Transverse colon (tissue), 3 donors: Measurements from ENCODE around the gene CLEC20A.

Experiments used
- CTCF ChIP-seq, 5 experiments: fragments of 200-600 bp in 3 of 5; fragments of 450-650 bp in 2 of 5; sonication (generic) in 3 of 5; IDR thresholded peaks; 1 replicate in 2 of 5; 2 replicates in 3 of 5; pipeline ENCODE4 v1.5.1; 2016 to 2017; ENCODE audit warnings: antibody characterized with exemption in 5 of 5, inconsistent platforms in 3 of 5, mild to moderate bottlenecking in 2 of 5, moderate library complexity in 1 of 5
- POLR2A ChIP-seq: fragments of 450-650 bp; IDR thresholded peaks from one replicate; pipeline ENCODE4 v1.6.1; 2016; ENCODE audit warnings: antibody characterized with exemption, mild to moderate bottlenecking, moderate library complexity

- no peak for TF ChIP-seq POLR2A
- no peak for TF ChIP-seq CTCF (IDR thresholded peaks at IDR 0.05)
These were observed 8.4 kb downstream of the CLEC20A start for GRCh38 chr1:178488393-178488792.
